Small intestine (tissue), 7 donors: ENCODE data around the gene RNF157. TPM values are rescaled to one million over a fixed set of nuclear protein-coding genes. Genes with fewer than 3 reads are reported as not detected.

Experiments
- DNase-seq, 2 donors: peaks; one replicate each; pipeline versions ENCODE4 v3.0.0 to v3.0.0-alpha.2; 2013
- FAIRE-seq: peaks from 2 replicates; lab custom pipeline; 2012; peaks lifted over from hg19 to GRCh38; lab: Jason Lieb, UNC
- H3K27ac ChIP-seq, 3 donors: one replicate each; pipeline ENCODE4 v1.5.1; 2013; ENCODE audit warnings: low read length in 2 of 3, mild to moderate bottlenecking in 2 of 3, control low read depth in 1 of 3, inconsistent platforms in 1 of 3, low read depth in 1 of 3, moderate library complexity in 1 of 3
- H3K27me3 ChIP-seq, 3 donors: one replicate each; pipeline ENCODE4 v1.6.1; 2013; ENCODE audit warnings: low read length in 3 of 3, inconsistent platforms in 1 of 3; ENCODE audit not compliant: control insufficient read depth in 3 of 3, insufficient read depth in 3 of 3
- H3K36me3 ChIP-seq, 3 donors: one replicate each; pipeline ENCODE4 v1.6.1; 2013; ENCODE audit warnings: low read length in 3 of 3, inconsistent platforms in 1 of 3, low read depth in 1 of 3, mild to moderate bottlenecking in 1 of 3, moderate library complexity in 1 of 3; ENCODE audit not compliant: control insufficient read depth in 3 of 3, insufficient read depth in 2 of 3
- H3K4me1 ChIP-seq, 3 donors: one replicate each; pipeline ENCODE4 v1.6.1; 2013; ENCODE audit warnings: low read length in 2 of 3, inconsistent platforms in 1 of 3, low read depth in 1 of 3, mild to moderate bottlenecking in 1 of 3, moderate library complexity in 1 of 3; ENCODE audit not compliant: control insufficient read depth in 3 of 3, insufficient read depth in 2 of 3
- H3K4me3 ChIP-seq, 3 donors: one replicate each; pipeline ENCODE4 v1.5.1; 2013; ENCODE audit warnings: low read length in 3 of 3, control low read depth in 1 of 3, inconsistent platforms in 1 of 3, low read depth in 1 of 3, mild to moderate bottlenecking in 1 of 3, moderate library complexity in 1 of 3
- H3K9me3 ChIP-seq, 2 donors: one replicate each; pipeline ENCODE4 v1.6.1; 2013; ENCODE audit warnings: low read depth in 1 of 2, low read length in 1 of 2; ENCODE audit not compliant: control insufficient read depth in 2 of 2, insufficient read depth in 1 of 2
- WGBS, 3 donors: extraction: QIAGEN DNeasy Blood & Tissue Kit; methylation state at CpG; one replicate each; pipeline ENCODE4 v1.1.7; 2013; 5-methylcytosine and 5-hydroxymethylcytosine counted together
- polyA plus RNA-seq, 4 donors: library from polyadenylated mRNA; stranded (reverse) in 3 of 4; unstranded in 1 of 4; fragments of 200-250 nt in 3 of 4; fragments of 120-200 nt in 1 of 4; gene quantifications; one replicate each; pipeline versions ENCODE4 v1.2.1 to v1.2.3, GENCODE V29; 2013
- donor health status: healthy with polysubstance abuse.
- donor health status: control.
- donor health status: control.
- donor health status: Bipolar disorder and iron deficiency.
- donor health status: healthy.

The RNF157 gene
- polyA plus RNA-seq, 4 donors, result 13.9 to 30.6 (median 21.6) TPM

GRCh38 chr17:76103274-76104139 is 136.8 kb downstream of the RNF157 start, which contains the start of gene EXOC7:
EXOC7 (minus strand) TSS chr17:76103787; CDS start chr17:76103692, 95 bp downstream.
- 4 to 5% (median 5%) methylated on average over 54 to 55 of the region's 55 CpGs for WGBS, 3 donors
- FAIRE-seq, result no peak
- Histone ChIP-seq H3K27ac (peak within 1 kb of the TSS; percentile 24 to 81 (median 76)), H3K4me1 (peaks cover 0 to 21% (median 5%) of the 10 kb centered on the region in 3 donors), H3K36me3 (peaks cover 0 to 26% (median 5%) of the 10 kb centered on the region in 3 donors), H3K9me3 (no peaks in the 10 kb centered on the region), H3K27me3 (no peaks in the 10 kb centered on the region), H3K4me3 (peak within 1 kb of the TSS; percentile 81 to 97 (median 83))
- peak; percentile 95 to 97 for DNase-seq

- WGBS, 3 donors, result 0 to 2% (median 0%) methylated on average over 4 of the region's 4 CpGs
- Histone ChIP-seq H3K27ac (peak overlapping the region; percentile 24 to 81 (median 36)), H3K4me1 (peaks cover 0 to 21% (median 5%) of the 10 kb centered on the region in 3 donors), H3K9me3 (no peaks in the 10 kb centered on the region), H3K27me3 (no peaks in the 10 kb centered on the region), H3K36me3 (peaks cover 0 to 31% (median 5%) of the 10 kb centered on the region in 3 donors), H3K4me3 (peak overlapping the region; percentile 81 to 97 (median 83))
- peak in 1 of 2 donors; percentile 34 for DNase-seq
- no peak for FAIRE-seq
Observed at GRCh38 chr17:76102944-76103273, 137.4 kb downstream of the RNF157 start.

- no peak overlapping the region for H3K4me3 ChIP-seq
- 91 to 95% (median 92%) methylated on average over 18 to 19 of the region's 19 CpGs for WGBS, 3 donors
- H3K4me1 ChIP-seq, result peaks cover 0 to 4% (median 3%) of the 10 kb centered on the region in 3 donors
- FAIRE-seq, result no peak
- no peaks in the 10 kb centered on the region for H3K9me3 ChIP-seq
- peaks cover 12 to 75% (median 14%) of the 10 kb centered on the region in 3 donors for H3K36me3 ChIP-seq
- no peak overlapping the region for H3K27ac ChIP-seq
- H3K27me3 ChIP-seq, result no peaks in the 10 kb centered on the region
- DNase-seq, result no peak
Observed at GRCh38 chr17:76097716-76098295, 142.5 kb downstream of the RNF157 start.

GRCh38 chr17:76095943-76096342 is 144.3 kb downstream of the RNF157 start:
- Histone ChIP-seq H3K27me3 (no peaks in the 10 kb centered on the region), H3K27ac (no peak overlapping the region), H3K9me3 (no peaks in the 10 kb centered on the region), H3K4me3 (no peak overlapping the region), H3K36me3 (peaks cover 12 to 82% (median 14%) of the 10 kb centered on the region in 3 donors), H3K4me1 (no peaks in the 10 kb centered on the region)
- FAIRE-seq (no peak), DNase-seq (no peak)
- WGBS, 3 donors, result 88 to 91% (median 91%) methylated on average over 13 of the region's 13 CpGs

- no peak overlapping the region for H3K27ac ChIP-seq
- WGBS, 3 donors, result 87 to 96% (median 89%) methylated on average over 11 of the region's 11 CpGs
- no peak for FAIRE-seq
- H3K4me1 ChIP-seq, result no peaks in the 10 kb centered on the region
- peaks cover 7 to 87% (median 22%) of the 10 kb centered on the region in 3 donors for H3K36me3 ChIP-seq
- no peak for DNase-seq
- no peak overlapping the region for H3K4me3 ChIP-seq
- no peaks in the 10 kb centered on the region for H3K27me3 ChIP-seq
- no peaks in the 10 kb centered on the region for H3K9me3 ChIP-seq
Observed at GRCh38 chr17:76094046-76094445, 146.2 kb downstream of the RNF157 start.

- Histone ChIP-seq H3K4me1 (no peaks in the 10 kb centered on the region), H3K4me3 (no peak overlapping the region), H3K9me3 (no peaks in the 10 kb centered on the region), H3K27me3 (no peaks in the 10 kb centered on the region), H3K36me3 (peaks cover 9 to 92% (median 25%) of the 10 kb centered on the region in 3 donors), H3K27ac (no peak overlapping the region)
- 95 to 97% (median 97%) methylated on average over 18 to 20 of the region's 20 CpGs for WGBS, 3 donors
- no peak for FAIRE-seq
- DNase-seq, result no peak
Observed at GRCh38 chr17:76092526-76093413, 147.5 kb downstream of the RNF157 start.
